ENCODE data around the gene CYTH1. TPM values are rescaled to one million over a fixed set of nuclear protein-coding genes. Genes with fewer than 3 reads are reported as not detected.

The CYTH1 gene
- total and polyA plus RNA-seq, 8 donors = 36.6 to 96.1 (median 41.3) TPM

GRCh38 chr17:78652024-78652423 lies 130.0 kb downstream of the CYTH1 start:
- H3K27ac ChIP-seq = no peak overlapping the region
- no peak overlapping the region for H3K4me3 ChIP-seq
- no peak for TF ChIP-seq CTCF (IDR thresholded peaks at IDR 0.05)
- no peaks in the 10 kb centered on the region for H3K27me3 ChIP-seq
- no peak for DNase-seq
- ATAC-seq = no peak
- H3K9me3 ChIP-seq = peaks cover 0 to 18% of the 10 kb centered on the region in 2 donors
- peaks cover 0 to 7% of the 10 kb centered on the region in 2 donors for H3K4me1 ChIP-seq
- intact Hi-C loops (cut with DNase I) = no loop called here
- H3K36me3 ChIP-seq = no peaks in the 10 kb centered on the region

- no peak overlapping the region for H3K27ac ChIP-seq
- peaks cover 0 to 12% of the 10 kb centered on the region in 2 donors for H3K4me1 ChIP-seq
- no peak overlapping the region for H3K4me3 ChIP-seq
- H3K9me3 ChIP-seq = peaks cover 0 to 18% of the 10 kb centered on the region in 2 donors
- no peak for TF ChIP-seq CTCF (IDR thresholded peaks at IDR 0.05)
- ATAC-seq = no peak
- H3K36me3 ChIP-seq = no peaks in the 10 kb centered on the region
- DNase-seq = no peak
- no peaks in the 10 kb centered on the region for H3K27me3 ChIP-seq
- intact Hi-C loops (cut with DNase I) = no loop called here
These were observed 130.5 kb downstream of the CYTH1 start for GRCh38 chr17:78651554-78651953.

GRCh38 chr17:78650093-78650715 lies 131.9 kb downstream of the CYTH1 start:
- H3K4me1 ChIP-seq = peaks cover 0 to 24% of the 10 kb centered on the region in 2 donors
- H3K9me3 ChIP-seq = peaks cover 0 to 18% of the 10 kb centered on the region in 2 donors
- no peak overlapping the region for H3K27ac ChIP-seq
- no peak for ATAC-seq
- no peaks in the 10 kb centered on the region for H3K36me3 ChIP-seq
- TF ChIP-seq CTCF (IDR thresholded peaks at IDR 0.05) = no peak
- no peak for DNase-seq
- H3K4me3 ChIP-seq = no peak overlapping the region
- no peaks in the 10 kb centered on the region for H3K27me3 ChIP-seq
- intact Hi-C loops (cut with DNase I) = no loop called here

GRCh38 chr17:78648293-78648692 lies 133.8 kb downstream of the CYTH1 start:
- no peak overlapping the region for H3K4me3 ChIP-seq
- intact Hi-C loops (cut with DNase I) = no loop called here
- H3K27ac ChIP-seq = no peak overlapping the region
- ATAC-seq (no peak), DNase-seq (no peak)
- H3K27me3 ChIP-seq = no peaks in the 10 kb centered on the region
- TF ChIP-seq CTCF (IDR thresholded peaks at IDR 0.05) = no peak
- H3K4me1 ChIP-seq = peaks cover 0 to 28% of the 10 kb centered on the region in 2 donors
- H3K36me3 ChIP-seq = no peaks in the 10 kb centered on the region
- peaks cover 0 to 18% of the 10 kb centered on the region in 2 donors for H3K9me3 ChIP-seq

DNA sequence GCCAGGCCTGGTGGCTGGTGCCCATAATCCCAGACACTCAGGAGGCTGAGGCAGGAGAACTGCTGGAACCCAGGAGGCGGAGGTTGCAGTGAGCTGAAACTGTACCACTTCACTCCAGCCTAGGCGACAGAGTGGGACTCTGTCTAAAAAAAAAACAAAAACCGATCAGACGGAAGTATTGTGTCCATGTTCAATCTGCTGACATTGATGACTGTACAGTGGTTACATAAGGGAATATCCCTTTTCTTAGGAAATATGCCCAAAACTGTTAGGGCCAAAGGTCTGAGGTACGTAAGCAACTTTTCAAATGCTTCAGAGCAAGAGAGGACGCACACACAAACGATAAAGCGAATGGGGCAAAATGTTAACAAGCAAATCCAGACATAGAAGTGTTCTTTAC lies 135.0 kb downstream of the CYTH1 start:
- Histone ChIP-seq H3K4me3 (no peak overlapping the region), H3K9me3 (peaks cover 0 to 18% of the 10 kb centered on the region in 2 donors), H3K36me3 (no peaks in the 10 kb centered on the region), H3K27me3 (no peaks in the 10 kb centered on the region), H3K27ac (peak overlapping the region; percentile 80 to 89), H3K4me1 (peaks cover 0 to 28% of the 10 kb centered on the region in 2 donors)
- TF ChIP-seq CTCF (IDR thresholded peaks at IDR 0.05) = no peak
- intact Hi-C loops (cut with DNase I) = no loop called here
- ATAC-seq = peak; percentile 42
- no peak for DNase-seq

Measured in left lung (tissue), 10 donors.